ENCODE data around the gene GRM8.

DNA sequence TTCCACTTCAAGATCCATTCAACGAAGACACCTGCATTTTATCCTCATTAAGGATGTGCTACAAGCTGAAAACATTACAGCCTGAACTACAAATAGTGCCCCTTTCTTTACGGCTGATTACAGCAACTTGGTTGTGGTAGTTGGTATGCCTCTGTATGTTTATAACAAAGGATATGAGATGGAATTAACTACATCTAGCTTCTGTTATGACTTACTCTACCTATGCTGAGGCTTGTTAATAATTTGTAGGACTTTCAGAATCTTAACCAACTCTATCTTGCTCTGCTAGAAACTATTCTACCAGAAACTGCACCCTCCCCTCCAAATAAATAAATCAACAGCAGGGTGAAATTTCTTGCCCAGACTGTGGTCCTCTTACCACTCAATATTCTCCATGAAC, 448.1 kb downstream of the GRM8 start:
- TF ChIP-seq, protein P1, sequence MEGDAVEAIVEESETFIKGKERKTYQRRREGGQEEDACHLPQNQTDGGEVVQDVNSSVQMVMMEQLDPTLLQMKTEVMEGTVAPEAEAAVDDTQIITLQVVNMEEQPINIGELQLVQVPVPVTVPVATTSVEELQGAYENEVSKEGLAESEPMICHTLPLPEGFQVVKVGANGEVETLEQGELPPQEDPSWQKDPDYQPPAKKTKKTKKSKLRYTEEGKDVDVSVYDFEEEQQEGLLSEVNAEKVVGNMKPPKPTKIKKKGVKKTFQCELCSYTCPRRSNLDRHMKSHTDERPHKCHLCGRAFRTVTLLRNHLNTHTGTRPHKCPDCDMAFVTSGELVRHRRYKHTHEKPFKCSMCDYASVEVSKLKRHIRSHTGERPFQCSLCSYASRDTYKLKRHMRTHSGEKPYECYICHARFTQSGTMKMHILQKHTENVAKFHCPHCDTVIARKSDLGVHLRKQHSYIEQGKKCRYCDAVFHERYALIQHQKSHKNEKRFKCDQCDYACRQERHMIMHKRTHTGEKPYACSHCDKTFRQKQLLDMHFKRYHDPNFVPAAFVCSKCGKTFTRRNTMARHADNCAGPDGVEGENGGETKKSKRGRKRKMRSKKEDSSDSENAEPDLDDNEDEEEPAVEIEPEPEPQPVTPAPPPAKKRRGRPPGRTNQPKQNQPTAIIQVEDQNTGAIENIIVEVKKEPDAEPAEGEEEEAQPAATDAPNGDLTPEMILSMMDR (IDR thresholded peaks at IDR 0.05; ENCODE audit: low read length): no peak
- TF ChIP-seq EZH2 (optimal IDR thresholded peaks at IDR 0.05; ENCODE audit: low read depth, low read length): no peak
